ENCODE results near the gene KNSTRN.

GRCh38 chr15:40439461-40439959 lies 57.0 kb downstream of the KNSTRN start:
- no peak for TF ChIP-seq JUNB (IDR thresholded peaks at IDR 0.05; ENCODE audit: unreplicated experiment)
- TF ChIP-seq EZH2 (IDR thresholded peaks at IDR 0.05; ENCODE audit: low read depth, unreplicated experiment): no peak
- TF ChIP-seq POLR2AphosphoS5 (IDR thresholded peaks at IDR 0.05; ENCODE audit: low read depth): peak; percentile 49; the same call in 1 of the 2 replicates
- peak in 1 of 2 experiments; percentile 7; a peak in 1 of 4 replicates for TF ChIP-seq CTCF (conservative IDR thresholded peaks at IDR 0.05; ENCODE audit: low read depth in 2 of 2)

All from GM23338 (cell line).